Kidney epithelial cell (primary cell): Measurements from ENCODE around the gene ZW10. TPM values are rescaled to one million over a fixed set of nuclear protein-coding genes. Genes with fewer than 3 reads are reported as not detected.

Experiments used
- DNase-seq: peaks from one replicate; pipeline ENCODE4 v3.0.0-alpha.2; 2010; ENCODE audit warnings: low read depth
- H3K27me3 ChIP-seq: 2 replicates; pipeline ENCODE4 v1.6.0; 2011; ENCODE audit warnings: low read length; ENCODE audit not compliant: control insufficient read depth, insufficient read depth
- H3K36me3 ChIP-seq: 2 replicates; pipeline ENCODE4 v1.5.1; 2011; ENCODE audit warnings: low read length; ENCODE audit not compliant: control insufficient read depth, insufficient read depth
- H3K4me3 ChIP-seq: 2 replicates; pipeline ENCODE4 v1.5.1; 2011; ENCODE audit warnings: low read depth, mild to moderate bottlenecking, control low read depth, low read length
- total RNA-seq: library from RNA; depleted of rRNA; stranded (reverse); fragments of >200 nt; gene quantifications from 2 replicates; pipeline ENCODE4 v1.2.3, GENCODE V29; 2015
- TF ChIP-seq, protein P1 (sequence below): IDR thresholded peaks from 2 replicates; pipeline ENCODE4 v1.5.1; 2011; ENCODE audit warnings: mild to moderate bottlenecking, moderate library complexity, low read length, control low read depth, inconsistent platforms; ENCODE audit not compliant: insufficient read depth, poor library complexity, severe bottlenecking

Gene ZW10
- total RNA-seq, 1 donor from 2014 or later: 25.2 TPM

DNA sequence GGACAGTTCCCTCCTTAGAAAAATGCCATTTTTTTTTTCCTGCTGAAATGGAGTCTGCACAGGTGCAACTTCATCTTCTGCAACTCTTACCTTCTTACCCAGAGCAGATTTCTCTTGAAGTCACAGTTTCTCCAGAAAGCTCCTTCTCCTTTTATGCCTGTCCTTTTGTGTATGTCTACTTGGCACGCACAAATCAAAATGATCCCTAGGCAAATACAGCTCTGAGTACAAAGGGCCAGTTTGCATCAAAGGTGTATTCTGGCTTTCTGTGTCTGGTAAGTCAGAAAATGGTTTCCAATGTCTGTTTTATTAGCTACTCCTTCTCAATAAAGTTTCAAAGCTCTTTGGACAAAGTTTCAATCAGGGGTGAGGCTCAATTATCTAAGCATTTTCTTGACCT lies 8.6 kb upstream of the ZW10 start:
- no peaks in the 10 kb centered on the region for H3K36me3 ChIP-seq
- TF ChIP-seq, protein P1, sequence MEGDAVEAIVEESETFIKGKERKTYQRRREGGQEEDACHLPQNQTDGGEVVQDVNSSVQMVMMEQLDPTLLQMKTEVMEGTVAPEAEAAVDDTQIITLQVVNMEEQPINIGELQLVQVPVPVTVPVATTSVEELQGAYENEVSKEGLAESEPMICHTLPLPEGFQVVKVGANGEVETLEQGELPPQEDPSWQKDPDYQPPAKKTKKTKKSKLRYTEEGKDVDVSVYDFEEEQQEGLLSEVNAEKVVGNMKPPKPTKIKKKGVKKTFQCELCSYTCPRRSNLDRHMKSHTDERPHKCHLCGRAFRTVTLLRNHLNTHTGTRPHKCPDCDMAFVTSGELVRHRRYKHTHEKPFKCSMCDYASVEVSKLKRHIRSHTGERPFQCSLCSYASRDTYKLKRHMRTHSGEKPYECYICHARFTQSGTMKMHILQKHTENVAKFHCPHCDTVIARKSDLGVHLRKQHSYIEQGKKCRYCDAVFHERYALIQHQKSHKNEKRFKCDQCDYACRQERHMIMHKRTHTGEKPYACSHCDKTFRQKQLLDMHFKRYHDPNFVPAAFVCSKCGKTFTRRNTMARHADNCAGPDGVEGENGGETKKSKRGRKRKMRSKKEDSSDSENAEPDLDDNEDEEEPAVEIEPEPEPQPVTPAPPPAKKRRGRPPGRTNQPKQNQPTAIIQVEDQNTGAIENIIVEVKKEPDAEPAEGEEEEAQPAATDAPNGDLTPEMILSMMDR: no peak
- no peak overlapping the region for H3K4me3 ChIP-seq
- peaks cover 2% of the 10 kb centered on the region for H3K27me3 ChIP-seq
- no peak for DNase-seq

GRCh38 chr11:113781682-113782081 lies 8.2 kb upstream of the ZW10 start:
- TF ChIP-seq, protein P1: no peak
- Histone ChIP-seq H3K4me3 (no peak overlapping the region), H3K27me3 (peaks cover 2% of the 10 kb centered on the region), H3K36me3 (no peaks in the 10 kb centered on the region)
- no peak for DNase-seq

- DNase-seq: no peak
- peaks cover 2% of the 10 kb centered on the region for H3K27me3 ChIP-seq
- H3K4me3 ChIP-seq: no peak within 1 kb of the TSS
- TF ChIP-seq, protein P1: no peak
- H3K36me3 ChIP-seq: no peaks in the 10 kb centered on the region
Observed at GRCh38 chr11:113779496-113779895, 6.0 kb upstream of the ZW10 start, which contains the start of gene CLDN25. Gene CLDN25 (plus strand): TSS chr11:113779796. CDS start chr11:113779796, 0 bp downstream.

GRCh38 chr11:113778111-113778910 lies 4.8 kb upstream of the ZW10 start:
- peaks cover 2% of the 10 kb centered on the region for H3K27me3 ChIP-seq
- peak overlapping the region; percentile 0 for H3K4me3 ChIP-seq
- TF ChIP-seq, protein P1: no peak
- H3K36me3 ChIP-seq: no peaks in the 10 kb centered on the region
- peak; percentile 59 for DNase-seq

GRCh38 chr11:113774174-113774503 lies 647 bp upstream of the ZW10 start:
- H3K36me3 ChIP-seq: no peaks in the 10 kb centered on the region
- H3K27me3 ChIP-seq: no peaks in the 10 kb centered on the region
- DNase-seq: no peak
- no peak overlapping the region for H3K4me3 ChIP-seq
- TF ChIP-seq, protein P1: no peak

GRCh38 chr11:113773092-113773415 lies 438 bp downstream of the ZW10 start:
- Histone ChIP-seq H3K27me3 (no peaks in the 10 kb centered on the region), H3K4me3 (peak overlapping the region; percentile 97), H3K36me3 (no peaks in the 10 kb centered on the region)
- DNase-seq: no peak
- TF ChIP-seq, protein P1: no peak
